Measurements from ENCODE around the gene ALKBH6. TPM values are rescaled to one million over a fixed set of nuclear protein-coding genes. Genes with fewer than 3 reads are reported as not detected.

ALKBH6 gene
- total RNA-seq, 2 donors from 2014 or later, result 36.3 to 38.7 TPM

DNA sequence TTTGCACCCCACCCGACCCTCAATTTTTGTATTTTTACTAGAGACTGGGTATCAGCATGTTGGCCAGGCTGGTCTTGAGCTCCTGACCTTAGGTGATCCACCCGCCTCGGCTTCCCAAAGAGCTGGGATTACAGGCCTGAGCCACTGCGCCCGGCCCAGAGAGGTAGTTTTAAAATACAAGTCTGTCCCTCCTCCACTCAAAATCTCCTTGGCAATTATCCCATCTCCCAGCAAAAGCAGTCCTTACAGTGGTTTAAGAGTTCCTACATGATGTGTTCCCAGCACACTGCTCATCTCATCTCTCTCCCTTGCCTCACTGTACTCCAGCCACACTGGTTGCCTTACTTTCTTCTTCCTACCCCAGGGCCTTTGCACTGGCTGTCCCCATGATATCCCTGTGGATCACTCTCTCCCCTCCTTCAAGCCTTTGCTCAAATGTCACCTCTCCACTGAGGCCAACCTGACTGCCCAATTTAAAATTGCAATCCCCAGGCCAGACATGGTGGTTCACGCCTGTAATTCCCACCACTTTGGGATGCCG lies 53.5 kb downstream of the ALKBH6 start:
- WGBS, 2 experiments (ENCODE audit: insufficient coverage in 1 of 2, insufficient read length in 1 of 2), result 84 to 94% methylated on average over 5 to 7 of the region's 7 CpGs
- peaks cover 59% of the 10 kb centered on the region for H3K27me3 ChIP-seq (ENCODE audit: control insufficient read depth, insufficient read depth, low read length, poor library complexity, severe bottlenecking)

GRCh38 chr19:35959968-35960320 lies 54.1 kb downstream of the ALKBH6 start:
- H3K9ac ChIP-seq (ENCODE audit: extremely low read depth, low read length, poor library complexity, severe bottlenecking), result no peak overlapping the region
- H3K27ac ChIP-seq (ENCODE audit: low read depth, low read length), result no peak overlapping the region
- H3K9me3 ChIP-seq (ENCODE audit: control insufficient read depth, low read length), result no peaks in the 10 kb centered on the region
- peak; percentile 53 for DNase-seq
- Mint-ChIP-seq H3K27ac (no peak overlapping the region), H3K4me1 (no peaks in the 10 kb centered on the region), H3K4me3 (no peak overlapping the region), H3K36me3 (ENCODE audit: low read depth) (no peaks in the 10 kb centered on the region), H3K27me3 (ENCODE audit: insufficient read depth) (peaks cover 68% of the 10 kb centered on the region), H3K9me3 (no peaks in the 10 kb centered on the region)
- peaks cover 59% of the 10 kb centered on the region for H3K27me3 ChIP-seq (ENCODE audit: control insufficient read depth, insufficient read depth, low read length, poor library complexity, severe bottlenecking)
- H3K4me1 ChIP-seq (ENCODE audit: control insufficient read depth, insufficient read depth, low read length), result no peaks in the 10 kb centered on the region
- no peaks in the 10 kb centered on the region for H3K36me3 ChIP-seq (ENCODE audit: control insufficient read depth, insufficient read depth, low read length)
- H3K4me3 ChIP-seq (ENCODE audit: low read length), result no peak overlapping the region
- no peak for TF ChIP-seq CTCF (conservative IDR thresholded peaks at IDR 0.05)
- WGBS, 2 experiments (ENCODE audit: insufficient coverage in 1 of 2, insufficient read length in 1 of 2), result 50 to 76% methylated on average over 6 to 17 of the region's 20 CpGs

More for the DNA sequence above, 53.5 kb downstream of the ALKBH6 start:
- Histone ChIP-seq H3K9ac (ENCODE audit: extremely low read depth, low read length, poor library complexity, severe bottlenecking) (no peak overlapping the region), H3K4me1 (ENCODE audit: control insufficient read depth, insufficient read depth, low read length) (no peaks in the 10 kb centered on the region), H3K9me3 (ENCODE audit: control insufficient read depth, low read length) (no peaks in the 10 kb centered on the region), H3K27ac (ENCODE audit: low read depth, low read length) (no peak overlapping the region), H3K36me3 (ENCODE audit: control insufficient read depth, insufficient read depth, low read length) (no peaks in the 10 kb centered on the region), H3K4me3 (ENCODE audit: low read length) (no peak overlapping the region)
- H3K27me3 Mint-ChIP-seq (ENCODE audit: insufficient read depth), result peaks cover 68% of the 10 kb centered on the region
- H3K9me3 Mint-ChIP-seq, result no peaks in the 10 kb centered on the region
- no peak overlapping the region for H3K4me3 Mint-ChIP-seq
- H3K36me3 Mint-ChIP-seq (ENCODE audit: low read depth), result no peaks in the 10 kb centered on the region
- no peak for TF ChIP-seq CTCF (conservative IDR thresholded peaks at IDR 0.05)
- no peak overlapping the region for H3K27ac Mint-ChIP-seq
- no peaks in the 10 kb centered on the region for H3K4me1 Mint-ChIP-seq
- no peak for DNase-seq

Other genes starting within 250 kb of the ALKBH6 start
- 10 to 100 TPM; 12.7 to 15.0 TPM for gene ARHGAP33, start 238.6 kb downstream of the ALKBH6 start, total RNA-seq
- gene PRODH2, start 201.4 kb downstream of the ALKBH6 start, total RNA-seq, result 1 to 10 TPM; 1.0 to 1.5 TPM
- under 1 TPM; 0.24 to 0.80 TPM for gene NPHS1, start 161.7 kb downstream of the ALKBH6 start, total RNA-seq
- gene KIRREL2, start 157.3 kb downstream of the ALKBH6 start, total RNA-seq, result 1 to 10 TPM; 1.4 to 2.3 TPM
- gene APLP1, start 145.6 kb downstream of the ALKBH6 start, total RNA-seq, result 10 to 100 TPM in 1 of 2 donors, 1 to 10 TPM in 1; 4.1 to 10.6 TPM
- gene NFKBID, start 113.7 kb downstream of the ALKBH6 start, total RNA-seq, result 10 to 100 TPM; 20.8 to 24.4 TPM
- gene HCST, start 111.7 kb downstream of the ALKBH6 start, total RNA-seq, result 1 to 10 TPM; 1.3 to 1.5 TPM
- not detected for gene TYROBP, start 105.9 kb downstream of the ALKBH6 start, total RNA-seq
- 10 to 100 TPM; 18.7 to 24.3 TPM for gene LRFN3, start 77.8 kb downstream of the ALKBH6 start, total RNA-seq
- gene SDHAF1, start 19.0 kb downstream of the ALKBH6 start, total RNA-seq, result 10 to 100 TPM; 12.9 to 14.1 TPM
- gene SYNE4, start 5.4 kb downstream of the ALKBH6 start, total RNA-seq, result 10 to 100 TPM; 17.1 to 19.3 TPM
- 10 to 100 TPM; 12.6 to 19.7 TPM for gene CLIP3, start 18.7 kb upstream of the ALKBH6 start, total RNA-seq
- gene THAP8, start 40.1 kb upstream of the ALKBH6 start, total RNA-seq, result 1 to 10 TPM; 6.7 to 8.9 TPM
- 10 to 100 TPM; 23.5 to 34.4 TPM for gene WDR62, start 40.7 kb upstream of the ALKBH6 start, total RNA-seq
- not detected for gene OVOL3, start 96.9 kb upstream of the ALKBH6 start, total RNA-seq
- 100 to 1,000 TPM; 102 to 132 TPM for gene POLR2I, start 100.7 kb upstream of the ALKBH6 start, total RNA-seq
- gene TBCB, start 101.3 kb upstream of the ALKBH6 start, total RNA-seq, result 100 to 1,000 TPM; 189 to 194 TPM
- gene CAPNS1, start 125.9 kb upstream of the ALKBH6 start, total RNA-seq, result 100 to 1,000 TPM; 633 to 714 TPM
- gene COX7A1, start 138.2 kb upstream of the ALKBH6 start, total RNA-seq, result 1 to 10 TPM; 1.4 to 2.4 TPM
- 1 to 10 TPM; 1.6 to 2.7 TPM for gene ZNF565, start 200.5 kb upstream of the ALKBH6 start, total RNA-seq
- 100 to 1,000 TPM; 105 to 128 TPM for gene ZNF146, start 200.9 kb upstream of the ALKBH6 start, total RNA-seq